ENCODE data around the gene FUOM. TPM values are rescaled to one million over a fixed set of nuclear protein-coding genes. Genes with fewer than 3 reads are reported as not detected.

FUOM gene
- total RNA-seq, 1 donor from 2014 or later: 47.0 TPM

DNA sequence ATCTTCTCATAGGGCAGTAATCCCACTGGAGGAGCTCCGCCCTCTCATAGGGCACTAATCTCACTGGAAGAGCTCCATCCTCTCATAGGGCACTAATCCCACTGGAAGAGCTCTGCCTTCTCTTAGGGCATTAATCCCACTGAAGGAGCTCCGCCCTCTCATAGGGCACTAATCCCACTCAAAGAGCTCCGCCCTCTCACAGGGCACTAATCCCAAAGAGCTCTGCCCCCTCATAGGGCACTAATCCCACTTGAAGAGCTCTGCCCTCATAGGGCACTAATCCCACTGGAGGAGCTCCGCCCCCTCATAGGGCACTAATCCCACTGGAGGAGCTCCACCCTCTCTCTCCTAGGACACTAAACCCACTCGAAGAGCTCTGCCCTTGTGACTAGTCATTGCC lies 3.4 kb upstream of the FUOM start:
- DNase-seq (ENCODE audit: low read depth): no peak
- no peak for TF ChIP-seq CTCF (IDR thresholded peaks at IDR 0.05; ENCODE audit: insufficient read depth, low read length, poor library complexity, severe bottlenecking)

GRCh38 chr10:133359972-133360610 lies 2.3 kb upstream of the FUOM start:
- TF ChIP-seq CTCF (IDR thresholded peaks at IDR 0.05; ENCODE audit: insufficient read depth, low read length, poor library complexity, severe bottlenecking): no peak
- DNase-seq (ENCODE audit: low read depth): no peak

More for the DNA sequence above, 3.4 kb upstream of the FUOM start:
- Histone ChIP-seq H3K4me3 (ENCODE audit: low read depth, low read length) (no peak overlapping the region), H3K27me3 (ENCODE audit: control insufficient read depth, insufficient read depth, low read length) (no peaks in the 10 kb centered on the region), H3K36me3 (ENCODE audit: control insufficient read depth, insufficient read depth, low read length) (no peaks in the 10 kb centered on the region)

GRCh38 chr10:133359554-133359971 lies 1.7 kb upstream of the FUOM start:
- TF ChIP-seq CTCF (IDR thresholded peaks at IDR 0.05; ENCODE audit: insufficient read depth, low read length, poor library complexity, severe bottlenecking): no peak
- H3K36me3 ChIP-seq (ENCODE audit: control insufficient read depth, insufficient read depth, low read length): no peaks in the 10 kb centered on the region
- no peak for DNase-seq (ENCODE audit: low read depth)
- no peaks in the 10 kb centered on the region for H3K27me3 ChIP-seq (ENCODE audit: control insufficient read depth, insufficient read depth, low read length)
- H3K4me3 ChIP-seq (ENCODE audit: low read depth, low read length): no peak overlapping the region

More at GRCh38 chr10:133359972-133360610, 2.3 kb upstream of the FUOM start:
- H3K27me3 ChIP-seq (ENCODE audit: control insufficient read depth, insufficient read depth, low read length): no peaks in the 10 kb centered on the region
- no peaks in the 10 kb centered on the region for H3K36me3 ChIP-seq (ENCODE audit: control insufficient read depth, insufficient read depth, low read length)
- no peak overlapping the region for H3K4me3 ChIP-seq (ENCODE audit: low read depth, low read length)

GRCh38 chr10:133358925-133359310 lies 1.1 kb upstream of the FUOM start:
- DNase-seq (ENCODE audit: low read depth): no peak
- H3K36me3 ChIP-seq (ENCODE audit: control insufficient read depth, insufficient read depth, low read length): no peaks in the 10 kb centered on the region
- H3K4me3 ChIP-seq (ENCODE audit: low read depth, low read length): no peak overlapping the region
- TF ChIP-seq CTCF (IDR thresholded peaks at IDR 0.05; ENCODE audit: insufficient read depth, low read length, poor library complexity, severe bottlenecking): no peak
- no peaks in the 10 kb centered on the region for H3K27me3 ChIP-seq (ENCODE audit: control insufficient read depth, insufficient read depth, low read length)

- DNase-seq (ENCODE audit: low read depth): no peak
- Histone ChIP-seq H3K4me3 (ENCODE audit: low read depth, low read length) (no peak overlapping the region), H3K36me3 (ENCODE audit: control insufficient read depth, insufficient read depth, low read length) (no peaks in the 10 kb centered on the region), H3K27me3 (ENCODE audit: control insufficient read depth, insufficient read depth, low read length) (no peaks in the 10 kb centered on the region)
- TF ChIP-seq CTCF (IDR thresholded peaks at IDR 0.05; ENCODE audit: insufficient read depth, low read length, poor library complexity, severe bottlenecking): no peak
Observed at GRCh38 chr10:133358162-133358924, 524 bp upstream of the FUOM start.
